ENCODE data around the gene WNT9B.
"Not testable (repeated sequence)": the region's sequence is repeated elsewhere in the genome, so short reads cannot be mapped to it uniquely, and the experiment has no call there.

WNT9B gene

GRCh38 chr17:46821482-46822387 lies 29.6 kb upstream of the WNT9B start:
- DNase-seq (ENCODE audit: extremely low spot score, insufficient read length, low read depth) (no peak), FAIRE-seq (no peak)

- no peak for FAIRE-seq
- no peak for DNase-seq (ENCODE audit: extremely low spot score, insufficient read length, low read depth)
Measured at GRCh38 chr17:46822388-46822921, 28.9 kb upstream of the WNT9B start.

- DNase-seq (ENCODE audit: extremely low spot score, insufficient read length, low read depth) (no peak), FAIRE-seq (no peak)
Measured at GRCh38 chr17:46823657-46824056, 27.7 kb upstream of the WNT9B start.

- FAIRE-seq (no peak), DNase-seq (ENCODE audit: extremely low spot score, insufficient read length, low read depth) (no peak)
Measured at GRCh38 chr17:46826116-46826515, 25.3 kb upstream of the WNT9B start.

- DNase-seq (ENCODE audit: extremely low spot score, insufficient read length, low read depth): no peak
- no peak for FAIRE-seq
Measured at GRCh38 chr17:46827274-46827673, 24.1 kb upstream of the WNT9B start.

GRCh38 chr17:46831573-46832330 lies 19.6 kb upstream of the WNT9B start:
- DNase-seq (ENCODE audit: extremely low spot score, insufficient read length, low read depth): no peak
- no peak for FAIRE-seq

- FAIRE-seq (no peak), DNase-seq (ENCODE audit: extremely low spot score, insufficient read length, low read depth) (no peak)
Measured at GRCh38 chr17:46832331-46832821, 19.0 kb upstream of the WNT9B start.

GRCh38 chr17:46832945-46833839 lies 18.2 kb upstream of the WNT9B start:
- DNase-seq (ENCODE audit: extremely low spot score, insufficient read length, low read depth) (no peak), FAIRE-seq (no peak)

GRCh38 chr17:46833840-46834208 lies 17.6 kb upstream of the WNT9B start:
- DNase-seq (ENCODE audit: extremely low spot score, insufficient read length, low read depth): no peak

GRCh38 chr17:46834846-46835245 lies 16.5 kb upstream of the WNT9B start:
- no peak for FAIRE-seq

More at GRCh38 chr17:46833840-46834208, 17.6 kb upstream of the WNT9B start:
- no peak for FAIRE-seq

GRCh38 chr17:46836500-46836899 lies 14.9 kb upstream of the WNT9B start:
- no peak for DNase-seq (ENCODE audit: extremely low spot score, insufficient read length, low read depth)
- FAIRE-seq: no peak

More at GRCh38 chr17:46834846-46835245, 16.5 kb upstream of the WNT9B start:
- DNase-seq (ENCODE audit: extremely low spot score, insufficient read length, low read depth): no peak

- no peak for FAIRE-seq
- no peak for DNase-seq (ENCODE audit: extremely low spot score, insufficient read length, low read depth)
Measured at GRCh38 chr17:46837521-46837920, 13.9 kb upstream of the WNT9B start.

GRCh38 chr17:46839211-46839610 lies 12.2 kb upstream of the WNT9B start:
- DNase-seq (ENCODE audit: extremely low spot score, insufficient read length, low read depth) (no peak), FAIRE-seq (no peak)

- FAIRE-seq; DNase-seq (ENCODE audit: extremely low spot score, insufficient read length, low read depth): not testable (repeated sequence)
Measured at GRCh38 chr17:46840596-46840995, 10.8 kb upstream of the WNT9B start.

GRCh38 chr17:46841561-46842379 lies 9.6 kb upstream of the WNT9B start:
- FAIRE-seq: no peak
- DNase-seq (ENCODE audit: extremely low spot score, insufficient read length, low read depth): no peak

- DNase-seq (ENCODE audit: extremely low spot score, insufficient read length, low read depth) (no peak), FAIRE-seq (no peak)
Measured at GRCh38 chr17:46842835-46843234, 8.5 kb upstream of the WNT9B start.

GRCh38 chr17:46847204-46848191 lies 3.9 kb upstream of the WNT9B start:
- no peak for DNase-seq (ENCODE audit: extremely low spot score, insufficient read length, low read depth)
- no peak for FAIRE-seq

GRCh38 chr17:46848534-46848933 lies 2.8 kb upstream of the WNT9B start:
- DNase-seq (ENCODE audit: extremely low spot score, insufficient read length, low read depth): no peak
- FAIRE-seq: no peak

Data from GM18507 (cell line).